Fibroblast of peridontal ligament (primary cell): ENCODE measurements around the gene FAM200C.

ENCODE experiments used
- DNase-seq: peaks from one replicate; pipeline ENCODE4 v3.0.0-alpha.2; 2010; ENCODE audit errors: extremely low read depth

The FAM200C gene

DNA sequence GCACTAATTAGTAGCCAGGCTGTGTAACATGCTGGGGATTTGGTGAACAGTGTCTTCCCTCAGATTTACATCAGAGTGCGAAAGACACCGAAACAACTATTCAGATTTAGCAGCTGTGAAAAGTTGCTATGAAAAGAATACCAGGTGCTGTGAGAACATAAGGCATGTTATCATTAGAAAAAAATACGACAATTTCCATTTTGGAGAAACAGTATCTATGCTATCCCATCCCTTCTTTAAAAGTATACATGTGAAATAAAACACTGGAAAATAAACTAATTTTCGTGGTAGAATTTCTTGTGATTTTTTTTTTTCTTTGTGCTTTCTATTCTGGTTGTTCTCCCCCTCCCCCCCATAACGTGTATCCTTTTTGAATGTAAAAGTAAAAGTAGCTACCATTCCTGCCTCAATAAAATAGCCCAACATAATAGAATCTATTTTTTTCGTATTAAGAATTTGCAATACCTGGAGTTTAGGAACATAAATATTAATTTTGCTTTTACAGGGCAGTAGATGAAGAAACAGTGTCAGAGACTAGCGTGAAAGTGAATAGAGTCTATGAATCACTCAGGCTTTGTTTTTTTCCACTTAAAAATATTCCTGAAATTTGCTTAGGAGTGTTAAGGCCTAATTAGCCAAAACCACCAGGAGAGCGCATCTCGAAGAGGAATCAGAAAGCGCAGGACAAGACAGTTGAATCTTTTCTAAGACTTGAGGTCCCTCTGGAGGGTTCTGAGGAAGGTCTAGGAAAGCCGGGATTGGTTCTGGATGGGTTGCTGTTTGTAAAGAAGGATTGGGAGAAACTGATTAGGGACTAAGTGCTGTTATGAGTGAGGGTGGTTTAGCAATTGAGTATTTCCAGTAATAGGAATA, 19.8 kb upstream of the FAM200C start:
- DNase-seq, result no peak

DNA sequence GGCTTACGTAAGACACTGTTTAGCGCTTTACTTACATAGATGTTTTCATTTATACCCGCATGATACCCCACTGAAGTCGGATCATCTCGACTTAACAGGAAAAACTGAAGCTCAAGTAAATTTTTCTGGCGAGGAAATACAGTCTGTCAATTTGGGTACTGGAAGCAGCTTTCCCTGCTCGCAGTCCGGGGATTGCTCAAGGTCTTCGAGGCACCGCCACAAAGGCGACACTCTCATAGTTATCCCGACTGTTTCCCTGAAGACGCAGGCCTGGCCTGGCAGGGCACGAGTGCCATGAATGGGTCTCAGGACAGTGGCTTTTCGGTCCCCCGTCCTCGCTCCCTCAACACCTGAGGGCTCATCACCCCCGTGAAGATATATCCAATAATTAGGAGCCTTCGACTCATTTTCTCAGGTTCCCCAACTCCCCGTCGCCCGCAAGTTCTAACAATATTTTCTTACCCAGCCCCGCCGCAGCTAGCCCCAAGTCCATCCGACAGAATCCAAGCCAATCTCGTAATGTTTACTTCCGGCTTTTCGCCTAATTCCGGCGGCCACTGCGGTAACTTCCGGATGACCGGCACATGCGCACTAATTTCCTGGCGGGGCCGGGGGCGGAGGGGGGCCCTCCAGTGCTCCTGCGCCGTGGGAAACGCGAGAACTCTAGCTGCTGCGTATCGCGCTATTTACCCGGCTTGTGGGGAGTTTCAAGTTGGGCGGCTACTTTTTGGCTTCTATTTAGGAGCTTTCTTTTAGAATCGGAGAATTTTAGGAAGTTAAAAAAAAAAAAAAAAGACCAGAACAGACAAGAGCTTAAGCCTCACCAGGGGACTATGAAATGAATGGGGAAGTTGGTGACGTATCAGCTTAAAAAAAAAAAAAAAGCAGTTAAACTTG, 19.0 kb upstream of the FAM200C start, which contains the start of gene SLU7:
SLU7 (minus strand) TSS at position 521 of the 897 bp plus-strand sequence. CDS start 3,787 bp downstream, outside the sequence.
- peak; percentile 97 for DNase-seq

DNA sequence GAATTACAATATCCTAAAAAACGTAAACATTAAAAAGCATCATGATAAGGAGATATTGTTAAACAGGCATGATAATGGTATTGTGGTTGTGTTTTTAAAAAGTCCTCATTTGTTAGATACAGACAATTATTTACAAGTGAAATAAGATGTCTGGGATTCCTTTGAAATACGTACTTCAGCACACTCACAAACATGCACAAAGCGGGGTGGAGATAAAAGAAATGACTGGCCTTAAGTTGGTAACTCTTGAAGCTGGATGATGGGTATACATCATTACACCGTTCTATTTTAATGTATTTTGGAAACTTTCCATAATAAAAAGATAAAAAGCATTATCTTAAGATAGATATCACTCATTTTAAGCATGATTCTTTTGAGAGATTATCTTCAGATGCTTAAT, 1.0 kb downstream of the FAM200C start:
- peak; percentile 41 for DNase-seq

DNA sequence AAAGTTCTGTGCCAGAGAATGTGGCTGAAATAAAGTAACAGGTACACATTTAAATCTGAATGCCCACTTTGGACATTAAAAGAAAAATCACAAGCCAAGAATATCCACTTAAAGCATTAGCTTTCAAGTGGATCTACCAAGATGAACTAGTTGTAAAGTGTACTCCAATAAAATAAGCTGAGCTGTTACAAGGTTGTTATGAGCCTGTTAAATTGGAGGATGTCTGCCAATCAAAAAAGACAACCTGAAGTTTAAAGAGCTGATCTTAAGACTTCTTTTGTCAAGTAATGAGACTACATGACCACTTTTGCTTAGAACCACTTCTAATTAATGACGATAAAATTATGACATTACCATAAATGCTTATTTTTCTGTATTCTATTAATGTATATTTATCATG, 2.4 kb downstream of the FAM200C start:
- DNase-seq, result no peak

DNA sequence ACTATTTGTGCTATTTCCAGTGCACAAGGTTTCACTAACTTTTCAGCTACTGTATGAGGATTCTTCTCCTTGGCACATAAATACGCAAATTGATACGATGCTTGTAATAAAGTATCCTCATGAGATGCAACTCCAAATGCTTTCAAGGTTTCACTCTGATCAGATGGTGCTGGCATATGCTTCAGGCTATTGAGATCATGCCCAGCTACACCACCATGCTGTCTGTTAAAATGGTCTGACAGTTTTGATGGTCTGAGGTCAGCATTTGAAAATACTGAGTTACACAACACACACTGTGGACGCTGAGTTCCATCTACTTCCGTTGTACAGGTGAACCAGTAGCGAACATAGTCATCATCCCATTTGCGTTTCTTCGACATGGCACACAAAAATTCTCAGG, 4.7 kb downstream of the FAM200C start:
- DNase-seq, result no peak

- DNase-seq, result peak; percentile 65
Observed at GRCh38 chr5:160390787-160391696, 8.8 kb downstream of the FAM200C start.

DNA sequence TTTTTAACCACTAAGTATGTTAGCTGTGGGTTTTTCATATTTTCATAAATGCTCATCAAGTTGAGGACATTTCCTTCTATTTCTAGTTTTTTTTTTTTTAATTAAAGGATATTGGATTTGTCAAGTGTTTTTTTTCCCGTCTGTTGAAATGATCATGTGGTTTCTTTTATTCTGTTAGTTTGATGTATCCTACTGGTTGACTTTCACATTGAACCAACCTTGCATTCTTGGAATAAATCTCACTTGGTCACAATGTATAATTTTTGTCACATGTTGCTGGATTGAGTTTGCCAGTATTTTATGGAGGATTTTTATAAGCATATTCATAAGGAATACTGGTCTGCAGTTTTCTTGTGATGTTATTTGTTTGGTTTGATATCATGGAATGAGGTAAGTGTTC, 12.4 kb downstream of the FAM200C start:
- no peak for DNase-seq

GRCh38 chr5:160385496-160385895, 14.4 kb downstream of the FAM200C start:
- peak; percentile 30 for DNase-seq

GRCh38 chr5:160384681-160385080, 15.2 kb downstream of the FAM200C start:
- no peak for DNase-seq

GRCh38 chr5:160382346-160382745, 17.5 kb downstream of the FAM200C start:
- no peak for DNase-seq

- DNase-seq, result no peak
Observed at GRCh38 chr5:160380041-160380440, 19.8 kb downstream of the FAM200C start.

GRCh38 chr5:160379511-160379910, 20.3 kb downstream of the FAM200C start:
- no peak for DNase-seq

GRCh38 chr5:160378330-160378729, 21.5 kb downstream of the FAM200C start:
- no peak for DNase-seq

- DNase-seq, result peak; percentile 72
Observed at GRCh38 chr5:160377651-160378050, 22.2 kb downstream of the FAM200C start.

DNA sequence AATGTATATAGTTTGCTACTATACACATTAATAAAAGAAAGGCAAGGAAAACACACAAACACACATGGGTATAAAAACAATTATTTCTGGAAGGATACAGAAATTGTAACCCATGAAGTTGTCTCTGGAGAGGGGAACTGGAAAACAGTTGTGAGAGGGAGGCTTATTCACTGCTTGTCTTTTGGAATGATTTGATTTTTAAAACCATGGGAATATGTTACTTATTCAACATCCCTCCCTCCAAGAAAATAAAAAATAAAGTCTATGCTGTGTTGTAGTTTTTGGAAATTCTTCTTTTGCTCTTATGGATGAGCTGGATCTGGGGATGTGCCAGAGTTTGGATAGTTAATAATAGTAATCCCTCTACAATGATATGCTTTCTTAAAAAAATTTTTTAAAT, 23.4 kb downstream of the FAM200C start:
- DNase-seq, result no peak

- no peak for DNase-seq
Observed at GRCh38 chr5:160375701-160376100, 24.2 kb downstream of the FAM200C start.

GRCh38 chr5:160375166-160375565, 24.7 kb downstream of the FAM200C start:
- peak; percentile 76 for DNase-seq

- no peak for DNase-seq
Observed at GRCh38 chr5:160371294-160371693, 28.6 kb downstream of the FAM200C start.

DNA sequence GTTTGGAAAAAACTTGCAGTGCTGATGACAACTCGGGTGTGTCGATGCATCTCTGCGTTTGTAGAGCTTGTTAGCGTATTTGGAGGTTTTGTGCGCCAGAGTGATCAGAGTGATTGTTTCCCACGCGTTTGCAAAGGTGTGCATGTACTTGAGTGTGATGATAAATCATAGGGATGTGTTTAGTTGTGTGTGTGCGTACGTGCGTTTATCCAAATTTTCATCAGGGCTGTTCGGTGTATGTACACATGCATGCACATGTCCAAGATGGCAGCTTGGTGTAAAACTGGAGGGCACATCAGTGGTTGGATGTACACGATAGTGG, 29.2 kb downstream of the FAM200C start:
- DNase-seq, result no peak

- DNase-seq, result peak; percentile 67
Observed at GRCh38 chr5:160369990-160370712, 29.7 kb downstream of the FAM200C start, which contains the start of gene C1QTNF2. C1QTNF2 (minus strand) TSS chr5:160370626; CDS start chr5:160355011, 15,615 bp downstream.

GRCh38 chr5:160367885-160368284, 32.0 kb downstream of the FAM200C start:
- DNase-seq, result no peak
